Measurements from ENCODE around the gene STRAP. TPM values are rescaled to one million over a fixed set of nuclear protein-coding genes. Genes with fewer than 3 reads are reported as not detected.
A peak's percentile ranks its signal among the peaks of the same experiment; 100 is the strongest.

Gene STRAP
- total and polyA plus RNA-seq, 9 of the 15 experiments (the other 6 are each of a cell fraction or from before 2014, with no cell fraction given): 58.5 to 134 (median 89.5) TPM

DNA sequence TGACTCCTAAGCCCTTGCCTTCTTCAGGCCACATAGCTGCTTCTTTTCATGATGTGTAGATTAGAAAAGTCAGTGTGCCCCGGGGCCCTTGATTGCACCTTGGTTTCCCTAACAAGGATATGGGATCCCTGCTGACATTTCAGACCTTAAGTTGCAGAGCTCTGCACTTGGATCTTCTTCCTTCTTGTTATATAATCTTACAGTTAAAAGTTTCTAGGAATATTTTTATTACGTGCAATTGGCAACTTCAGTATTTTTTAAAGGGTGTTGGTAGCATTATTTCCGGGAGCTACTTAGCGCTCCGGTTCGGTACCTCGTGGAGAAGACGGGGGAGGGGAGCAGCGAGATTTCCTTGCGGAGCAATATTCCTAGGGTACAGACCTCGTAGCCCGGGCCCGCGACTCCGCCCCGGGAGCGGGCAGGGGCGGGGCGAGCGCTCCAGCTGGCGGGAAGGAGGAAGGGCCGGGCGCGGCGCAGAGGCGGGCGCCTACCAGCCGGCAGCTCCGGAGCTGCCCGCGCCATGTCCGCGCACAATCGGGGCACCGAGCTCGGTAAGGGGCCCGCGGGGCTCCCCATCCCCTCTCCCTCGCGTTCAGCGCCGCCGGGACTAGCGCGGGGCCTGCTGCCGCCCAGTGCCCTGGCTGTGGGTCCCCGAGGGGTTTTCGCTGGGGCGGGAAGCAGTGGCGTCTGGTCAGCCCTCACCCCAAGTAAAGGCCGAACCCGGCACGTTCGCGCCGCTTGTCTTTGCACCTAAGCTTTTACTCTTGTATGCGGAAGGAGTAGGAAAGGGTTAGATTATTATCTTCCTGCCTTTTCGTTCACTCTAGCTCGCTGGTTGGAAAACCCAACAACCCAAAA is 28.9 kb downstream of the STRAP start, which contains the start of gene DERA:
Gene DERA, plus strand, starts transcription at position 469 of the 858 bp plus-strand sequence. Its CDS starts 52 bp downstream, at position 521.
- H3K4me2 ChIP-seq (ENCODE audit: insufficient read depth, low read length): peak within 1 kb of the TSS; percentile 67
- peak within 1 kb of the TSS; percentile 59 to 91 for H3K9ac ChIP-seq (ENCODE audit: insufficient read depth in 1 of 2, low read depth in 2 of 2, low read length in 2 of 2)
- H3K4me1 ChIP-seq (replicated peaks in 1 of 2; ENCODE audit: control insufficient read depth in 2 of 2, insufficient read depth in 2 of 2, low read length in 2 of 2): peaks cover 5 to 6% of the 10 kb centered on the region in 2 experiments; a peak in 2 of 5 replicates
- FAIRE-seq (no peak), ATAC-seq (peak; percentile 98), DNase-seq (ENCODE audit: extremely low read depth in 1 of 4, low spot score in 3 of 4) (peak; percentile 53 to 65 (median 60))
- intact Hi-C loops (cut with micrococcal nuclease) (no loop called here), in situ Hi-C loops (cut with MboI) (no loop called here)
- peak within 1 kb of the TSS; percentile 72 for H2AFZ ChIP-seq (ENCODE audit: low read depth, low read length)
- no peaks in the 10 kb centered on the region for H3K9me3 ChIP-seq (replicated peaks; ENCODE audit: control insufficient read depth, insufficient read depth, low read depth, low read length)
- ChIA-PET CTCF (ENCODE audit: low intra/inter-chr PET ratio) (no interaction called here), POLR2A (no interaction called here)
- peaks cover 4% of the 10 kb centered on the region; the same call in 2 of the 3 replicates for H3K36me3 ChIP-seq (ENCODE audit: control insufficient read depth, insufficient read depth, low read length)
- no TSS peak for BruUV-seq (replicated peaks)
- H3K27me3 ChIP-seq (ENCODE audit: control insufficient read depth in 2 of 2, insufficient read depth in 2 of 2, low read length in 2 of 2): no peaks in the 10 kb centered on the region
- H3K9me1 ChIP-seq (ENCODE audit: control insufficient read depth, insufficient read depth, low read length): no peaks in the 10 kb centered on the region
- H3K79me2 ChIP-seq (ENCODE audit: control insufficient read depth, insufficient read depth, low read length): no peaks in the 10 kb centered on the region
- H4K20me1 ChIP-seq (replicated peaks; ENCODE audit: control insufficient read depth, insufficient read depth, low read length): no peaks in the 10 kb centered on the region
- WGBS (ENCODE audit: insufficient coverage, low coverage, missing lambda C conversion rate): 0% methylated on average over 26 of the region's 59 CpGs
- H3K4me3 ChIP-seq: peak within 1 kb of the TSS; percentile 59
- H3K27ac ChIP-seq (ENCODE audit: extremely low read depth, low read depth, low read length): peak within 1 kb of the TSS; percentile 57; the same call in 2 of the 3 replicates
- TF ChIP-seq SIRT6 (IDR thresholded peaks at IDR 0.05; ENCODE audit: low read depth, low read length) (no peak), SMARCC2 (IDR thresholded peaks at IDR 0.05; ENCODE audit: low read depth) (no peak), COPS2 (conservative IDR thresholded peaks at IDR 0.05) (no peak), HNRNPH1 (optimal IDR thresholded peaks at IDR 0.05; ENCODE audit: low read depth, low read length) (no peak), PHF8 (IDR thresholded peaks at IDR 0.05; ENCODE audit: borderline replicate concordance, low read length) (peak; percentile 63), ZNF551 (CRISPR knock-in tag; IDR thresholded peaks at IDR 0.05) (no peak), TEAD2 (tag; IDR thresholded peaks at IDR 0.05) (no peak), ZC3H8 (IDR thresholded peaks at IDR 0.05) (no peak), NONO (IDR thresholded peaks at IDR 0.05; ENCODE audit: low read depth in 2 of 2, low read length in 1 of 2) (peak in 1 of 2 experiments; percentile 31; a peak in 1 of 4 replicates), ILK (tag; IDR thresholded peaks at IDR 0.05; ENCODE audit: borderline replicate concordance, low read depth) (no peak)
- TF ChIP-seq, protein P1, sequence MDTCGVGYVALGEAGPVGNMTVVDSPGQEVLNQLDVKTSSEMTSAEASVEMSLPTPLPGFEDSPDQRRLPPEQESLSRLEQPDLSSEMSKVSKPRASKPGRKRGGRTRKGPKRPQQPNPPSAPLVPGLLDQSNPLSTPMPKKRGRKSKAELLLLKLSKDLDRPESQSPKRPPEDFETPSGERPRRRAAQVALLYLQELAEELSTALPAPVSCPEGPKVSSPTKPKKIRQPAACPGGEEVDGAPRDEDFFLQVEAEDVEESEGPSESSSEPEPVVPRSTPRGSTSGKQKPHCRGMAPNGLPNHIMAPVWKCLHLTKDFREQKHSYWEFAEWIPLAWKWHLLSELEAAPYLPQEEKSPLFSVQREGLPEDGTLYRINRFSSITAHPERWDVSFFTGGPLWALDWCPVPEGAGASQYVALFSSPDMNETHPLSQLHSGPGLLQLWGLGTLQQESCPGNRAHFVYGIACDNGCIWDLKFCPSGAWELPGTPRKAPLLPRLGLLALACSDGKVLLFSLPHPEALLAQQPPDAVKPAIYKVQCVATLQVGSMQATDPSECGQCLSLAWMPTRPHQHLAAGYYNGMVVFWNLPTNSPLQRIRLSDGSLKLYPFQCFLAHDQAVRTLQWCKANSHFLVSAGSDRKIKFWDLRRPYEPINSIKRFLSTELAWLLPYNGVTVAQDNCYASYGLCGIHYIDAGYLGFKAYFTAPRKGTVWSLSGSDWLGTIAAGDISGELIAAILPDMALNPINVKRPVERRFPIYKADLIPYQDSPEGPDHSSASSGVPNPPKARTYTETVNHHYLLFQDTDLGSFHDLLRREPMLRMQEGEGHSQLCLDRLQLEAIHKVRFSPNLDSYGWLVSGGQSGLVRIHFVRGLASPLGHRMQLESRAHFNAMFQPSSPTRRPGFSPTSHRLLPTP (IDR thresholded peaks at IDR 0.05; ENCODE audit: borderline replicate concordance, extremely low read depth, insufficient read length): no peak
- TF ChIP-seq, protein P2, sequence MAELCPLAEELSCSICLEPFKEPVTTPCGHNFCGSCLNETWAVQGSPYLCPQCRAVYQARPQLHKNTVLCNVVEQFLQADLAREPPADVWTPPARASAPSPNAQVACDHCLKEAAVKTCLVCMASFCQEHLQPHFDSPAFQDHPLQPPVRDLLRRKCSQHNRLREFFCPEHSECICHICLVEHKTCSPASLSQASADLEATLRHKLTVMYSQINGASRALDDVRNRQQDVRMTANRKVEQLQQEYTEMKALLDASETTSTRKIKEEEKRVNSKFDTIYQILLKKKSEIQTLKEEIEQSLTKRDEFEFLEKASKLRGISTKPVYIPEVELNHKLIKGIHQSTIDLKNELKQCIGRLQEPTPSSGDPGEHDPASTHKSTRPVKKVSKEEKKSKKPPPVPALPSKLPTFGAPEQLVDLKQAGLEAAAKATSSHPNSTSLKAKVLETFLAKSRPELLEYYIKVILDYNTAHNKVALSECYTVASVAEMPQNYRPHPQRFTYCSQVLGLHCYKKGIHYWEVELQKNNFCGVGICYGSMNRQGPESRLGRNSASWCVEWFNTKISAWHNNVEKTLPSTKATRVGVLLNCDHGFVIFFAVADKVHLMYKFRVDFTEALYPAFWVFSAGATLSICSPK (IDR thresholded peaks at IDR 0.05; ENCODE audit: borderline replicate concordance): no peak
- TF ChIP-seq, protein P3, sequence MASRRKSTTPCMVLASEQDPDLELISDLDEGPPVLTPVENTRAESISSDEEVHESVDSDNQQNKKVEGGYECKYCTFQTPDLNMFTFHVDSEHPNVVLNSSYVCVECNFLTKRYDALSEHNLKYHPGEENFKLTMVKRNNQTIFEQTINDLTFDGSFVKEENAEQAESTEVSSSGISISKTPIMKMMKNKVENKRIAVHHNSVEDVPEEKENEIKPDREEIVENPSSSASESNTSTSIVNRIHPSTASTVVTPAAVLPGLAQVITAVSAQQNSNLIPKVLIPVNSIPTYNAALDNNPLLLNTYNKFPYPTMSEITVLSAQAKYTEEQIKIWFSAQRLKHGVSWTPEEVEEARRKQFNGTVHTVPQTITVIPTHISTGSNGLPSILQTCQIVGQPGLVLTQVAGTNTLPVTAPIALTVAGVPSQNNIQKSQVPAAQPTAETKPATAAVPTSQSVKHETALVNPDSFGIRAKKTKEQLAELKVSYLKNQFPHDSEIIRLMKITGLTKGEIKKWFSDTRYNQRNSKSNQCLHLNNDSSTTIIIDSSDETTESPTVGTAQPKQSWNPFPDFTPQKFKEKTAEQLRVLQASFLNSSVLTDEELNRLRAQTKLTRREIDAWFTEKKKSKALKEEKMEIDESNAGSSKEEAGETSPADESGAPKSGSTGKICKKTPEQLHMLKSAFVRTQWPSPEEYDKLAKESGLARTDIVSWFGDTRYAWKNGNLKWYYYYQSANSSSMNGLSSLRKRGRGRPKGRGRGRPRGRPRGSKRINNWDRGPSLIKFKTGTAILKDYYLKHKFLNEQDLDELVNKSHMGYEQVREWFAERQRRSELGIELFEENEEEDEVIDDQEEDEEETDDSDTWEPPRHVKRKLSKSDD (conservative IDR thresholded peaks at IDR 0.05; ENCODE audit: low read length): no peak
